D721Med (cell line): ENCODE results near the gene TTYH1.
"Not testable (repeated sequence)": the region's sequence is repeated elsewhere in the genome, so short reads cannot be mapped to it uniquely, and the experiment has no call there.

Experiments used
- DNase-seq: peaks from one replicate; pipeline ENCODE4 v3.0.0; 2011; ENCODE audit warnings: low spot score; ENCODE audit not compliant: insufficient read length
- FAIRE-seq: peaks from 2 replicates; lab custom pipeline; 2011; peaks lifted over from hg19 to GRCh38; lab: Jason Lieb, UNC
- TF ChIP-seq, protein P1 (sequence below): IDR thresholded peaks from 2 replicates; pipeline ENCODE4 v1.5.1; 2012; ENCODE audit warnings: mild to moderate bottlenecking, control low read depth; ENCODE audit not compliant: insufficient read depth; ENCODE audit errors: missing control alignments

TTYH1 gene

DNA sequence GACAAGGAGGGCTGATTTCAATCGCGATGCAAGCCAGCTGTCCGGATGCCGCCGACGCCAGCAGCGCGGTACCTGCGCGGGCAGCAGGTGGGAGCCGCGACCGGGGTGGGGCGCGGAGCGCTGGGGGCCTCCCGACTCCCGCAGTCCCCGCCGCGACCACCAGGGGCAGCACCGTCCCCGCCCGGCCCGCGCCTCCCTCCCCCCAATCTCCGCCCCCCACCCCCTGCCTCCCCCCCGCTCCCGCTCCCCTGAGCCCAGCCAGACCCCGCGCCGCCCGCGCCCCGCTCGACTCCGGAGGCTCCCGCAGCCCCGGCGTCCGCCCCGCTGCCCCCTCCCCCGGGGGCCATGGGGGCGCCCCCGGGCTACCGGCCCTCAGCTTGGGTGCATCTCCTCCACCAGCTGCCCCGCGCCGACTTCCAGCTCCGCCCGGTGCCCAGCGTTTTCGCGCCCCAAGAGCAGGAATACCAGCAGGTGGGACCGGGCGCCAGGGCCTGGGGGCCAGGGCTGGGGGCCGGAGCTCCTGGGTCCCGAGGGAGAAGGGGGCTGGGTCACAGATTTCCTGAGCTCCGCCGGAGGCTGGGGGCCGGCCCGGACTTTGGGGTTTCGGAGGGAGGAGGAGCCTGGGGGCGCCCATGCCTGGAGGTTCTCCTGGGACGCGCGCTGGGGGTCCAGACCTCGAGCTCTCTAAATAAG lies at the start of gene TTYH1:
TTYH1 (plus strand) TSS at position 257 of the 693 bp plus-strand sequence; CDS start at position 346, 89 bp downstream.
- DNase-seq (peak; percentile 25), FAIRE-seq (no peak)
- TF ChIP-seq, protein P1, sequence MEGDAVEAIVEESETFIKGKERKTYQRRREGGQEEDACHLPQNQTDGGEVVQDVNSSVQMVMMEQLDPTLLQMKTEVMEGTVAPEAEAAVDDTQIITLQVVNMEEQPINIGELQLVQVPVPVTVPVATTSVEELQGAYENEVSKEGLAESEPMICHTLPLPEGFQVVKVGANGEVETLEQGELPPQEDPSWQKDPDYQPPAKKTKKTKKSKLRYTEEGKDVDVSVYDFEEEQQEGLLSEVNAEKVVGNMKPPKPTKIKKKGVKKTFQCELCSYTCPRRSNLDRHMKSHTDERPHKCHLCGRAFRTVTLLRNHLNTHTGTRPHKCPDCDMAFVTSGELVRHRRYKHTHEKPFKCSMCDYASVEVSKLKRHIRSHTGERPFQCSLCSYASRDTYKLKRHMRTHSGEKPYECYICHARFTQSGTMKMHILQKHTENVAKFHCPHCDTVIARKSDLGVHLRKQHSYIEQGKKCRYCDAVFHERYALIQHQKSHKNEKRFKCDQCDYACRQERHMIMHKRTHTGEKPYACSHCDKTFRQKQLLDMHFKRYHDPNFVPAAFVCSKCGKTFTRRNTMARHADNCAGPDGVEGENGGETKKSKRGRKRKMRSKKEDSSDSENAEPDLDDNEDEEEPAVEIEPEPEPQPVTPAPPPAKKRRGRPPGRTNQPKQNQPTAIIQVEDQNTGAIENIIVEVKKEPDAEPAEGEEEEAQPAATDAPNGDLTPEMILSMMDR, result peak; percentile 13

DNA sequence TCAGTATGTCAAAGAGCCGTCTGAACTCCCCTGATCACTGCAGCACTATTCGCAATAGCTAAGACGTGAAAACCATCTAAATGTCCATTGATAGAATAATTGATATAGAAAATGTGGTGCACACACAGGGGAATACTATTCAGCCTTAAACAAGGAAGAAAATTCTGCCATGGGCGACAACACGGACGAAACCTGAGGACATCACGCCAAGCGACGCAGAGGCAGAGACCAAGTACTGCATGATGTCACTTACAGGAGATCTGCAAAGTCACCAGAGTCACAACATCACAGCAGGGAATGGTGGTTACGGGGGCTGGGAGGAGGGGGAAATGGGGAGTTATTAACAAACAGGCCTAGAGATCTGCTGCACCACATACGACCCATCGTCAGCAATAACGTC lies 49.5 kb upstream of the TTYH1 start:
- not testable (repeated sequence) for DNase-seq, FAIRE-seq

DNA sequence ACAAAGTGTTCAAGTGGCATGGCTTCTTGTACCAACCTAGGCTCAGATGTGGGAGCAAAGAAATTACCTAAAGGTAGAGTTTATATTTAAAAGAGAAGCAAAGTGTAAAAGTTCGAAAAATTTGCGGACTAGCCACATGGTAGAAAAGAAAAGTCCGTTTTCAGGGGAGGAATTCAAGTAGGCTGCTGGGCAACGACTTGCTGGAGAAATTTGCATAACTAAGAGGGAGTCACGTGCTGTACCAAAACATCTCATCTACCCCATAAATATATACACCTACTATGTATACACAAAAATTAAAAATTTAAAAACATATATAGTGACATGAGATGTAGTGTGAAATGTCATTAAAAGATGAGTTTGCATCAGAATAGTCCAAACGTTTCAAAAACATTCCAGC lies 48.5 kb upstream of the TTYH1 start:
- FAIRE-seq (no peak), DNase-seq (no peak)
- TF ChIP-seq, protein P1, result no peak

DNA sequence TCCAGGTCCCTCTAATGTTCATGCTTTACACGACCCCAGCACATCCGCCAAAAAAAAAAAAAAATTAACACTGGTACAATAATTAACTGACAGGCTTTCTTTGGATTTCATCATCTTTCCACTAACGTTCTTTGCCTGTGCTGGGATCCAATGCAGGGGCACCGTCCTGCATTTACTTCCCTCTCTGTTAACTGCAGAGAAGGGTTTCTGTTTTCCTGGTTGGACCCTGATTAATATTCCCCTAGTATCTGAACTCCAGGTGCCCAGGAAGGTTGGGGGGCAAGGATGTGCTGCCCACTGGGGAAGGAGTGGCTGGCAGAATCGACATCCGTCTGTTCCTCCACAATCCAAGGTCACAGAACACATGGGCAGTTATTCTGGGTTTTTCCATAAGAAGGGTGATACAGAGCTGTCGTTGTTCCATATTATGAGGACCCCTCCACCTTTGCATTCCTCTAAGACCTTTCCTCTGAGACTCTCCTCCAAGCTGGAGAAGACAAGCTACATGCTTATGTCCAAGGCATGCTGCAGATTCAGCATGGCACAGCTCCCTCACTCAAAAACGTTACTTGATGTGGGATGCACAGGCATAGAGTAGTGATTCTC lies 46.1 kb upstream of the TTYH1 start:
- TF ChIP-seq, protein P1, result no peak
- no peak for FAIRE-seq
- DNase-seq, result no peak

DNA sequence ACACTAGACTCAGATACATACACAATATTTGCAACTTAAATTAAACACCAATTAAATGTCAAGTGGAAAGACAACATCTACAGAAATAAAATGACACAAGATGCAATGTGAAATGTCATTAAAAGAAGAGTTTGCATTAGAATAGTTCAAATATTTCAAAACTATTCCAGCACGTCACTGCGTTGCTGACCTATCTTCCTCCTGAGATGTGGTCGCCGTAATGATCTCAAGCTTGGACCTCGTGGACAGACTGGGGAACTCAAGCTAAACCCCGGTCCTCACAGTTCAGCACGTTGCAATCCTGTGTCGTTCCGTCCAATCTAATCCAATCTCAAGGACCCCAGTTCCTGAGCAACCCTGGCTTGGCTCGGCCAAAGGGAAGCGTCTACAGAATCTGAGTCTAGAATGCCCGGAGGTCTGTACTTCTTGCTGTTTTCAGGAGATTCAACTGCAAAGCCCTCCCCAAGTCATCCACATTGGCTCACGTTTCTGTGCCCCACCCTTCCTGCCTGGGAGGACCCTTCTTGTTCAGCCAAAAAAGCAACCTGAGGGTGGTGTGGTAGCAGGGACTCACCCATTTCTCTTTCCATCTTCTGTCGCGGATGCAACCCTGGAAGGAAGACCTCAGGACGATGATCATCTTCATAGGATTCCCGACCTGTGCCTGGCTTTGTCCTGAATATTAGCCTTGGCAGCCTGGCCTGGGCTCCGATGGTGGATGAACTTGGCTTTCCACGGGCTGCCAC lies 45.4 kb upstream of the TTYH1 start:
- FAIRE-seq, DNase-seq: not testable (repeated sequence)

DNA sequence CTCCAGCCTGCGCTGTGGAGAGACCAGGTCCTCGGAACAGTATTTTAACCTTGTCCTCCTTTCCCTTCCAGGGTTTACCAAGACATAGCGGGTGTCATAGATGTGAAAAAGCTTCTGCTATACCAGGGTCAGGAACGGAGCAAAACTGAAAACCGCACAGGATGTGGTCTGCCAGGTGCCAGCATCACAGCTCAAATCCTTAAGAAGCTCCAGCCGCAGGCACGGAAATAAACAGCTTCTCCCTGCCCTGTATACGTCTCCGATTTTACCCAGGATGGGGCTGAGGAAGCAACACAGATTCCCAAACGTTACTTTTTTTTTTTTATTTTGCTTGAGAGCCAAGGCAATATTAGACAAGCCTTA lies 44.8 kb upstream of the TTYH1 start:
- FAIRE-seq, DNase-seq: not testable (repeated sequence)

DNA sequence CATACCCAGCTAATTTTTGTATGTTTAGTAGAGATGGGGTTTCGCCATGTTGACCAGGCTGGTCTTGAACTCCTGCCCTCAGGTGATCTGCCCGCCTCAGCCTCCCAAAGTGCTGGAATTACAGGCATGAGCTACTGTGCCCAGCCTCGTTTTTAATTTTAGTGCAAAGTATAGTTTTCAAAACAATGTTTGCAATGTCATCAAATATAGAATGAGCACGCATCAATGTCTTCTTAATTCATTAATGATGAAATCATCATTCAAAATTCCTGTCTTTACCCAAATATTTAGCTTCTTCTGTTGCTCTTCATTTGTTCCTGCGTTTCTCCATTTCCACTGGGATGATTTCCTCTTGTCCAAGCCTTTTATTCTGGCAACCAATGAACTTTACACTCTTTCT lies 43.8 kb upstream of the TTYH1 start:
- not testable (repeated sequence) for FAIRE-seq, DNase-seq

DNA sequence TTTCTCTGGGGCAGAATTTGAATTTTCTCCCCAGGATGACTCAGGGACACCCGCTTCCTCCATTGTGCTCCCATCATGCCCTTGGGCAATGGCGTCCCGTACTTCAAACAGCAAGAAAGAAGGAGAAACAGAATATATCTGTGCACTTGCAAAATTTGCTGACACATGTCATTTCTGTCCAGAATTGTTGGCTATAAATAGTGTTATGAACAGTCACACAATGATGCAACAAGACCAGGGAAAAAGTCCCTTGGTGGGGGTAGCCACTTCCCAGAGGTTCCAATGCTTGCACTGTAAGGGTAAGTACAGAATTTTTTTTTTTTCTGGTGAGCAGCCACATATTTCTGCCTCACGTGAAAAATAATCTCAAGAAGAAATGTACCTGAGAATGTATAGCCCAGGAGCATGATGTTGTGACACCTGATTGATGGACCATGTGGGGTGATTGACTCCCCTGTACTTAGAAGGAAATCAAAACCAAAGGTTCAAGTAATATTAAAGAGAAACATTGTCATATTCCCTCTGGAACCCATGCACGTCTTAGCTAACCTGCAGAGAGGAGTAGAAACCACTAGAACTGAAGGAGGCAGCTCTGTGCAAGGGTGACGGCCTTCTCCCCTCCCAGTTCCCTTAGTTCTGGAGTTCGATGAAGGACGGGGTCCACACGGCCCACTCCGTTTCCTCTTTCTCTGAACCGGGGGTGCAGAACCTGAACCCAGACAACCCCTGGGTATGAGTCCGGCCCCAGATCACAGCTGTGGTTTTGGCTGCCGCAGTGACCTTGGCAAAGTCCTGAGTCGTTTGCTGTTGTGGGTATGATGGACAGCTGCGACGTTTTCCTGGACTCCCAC lies 41.3 kb upstream of the TTYH1 start:
- TF ChIP-seq, protein P1, result no peak
- DNase-seq, result no peak
- no peak for FAIRE-seq

DNA sequence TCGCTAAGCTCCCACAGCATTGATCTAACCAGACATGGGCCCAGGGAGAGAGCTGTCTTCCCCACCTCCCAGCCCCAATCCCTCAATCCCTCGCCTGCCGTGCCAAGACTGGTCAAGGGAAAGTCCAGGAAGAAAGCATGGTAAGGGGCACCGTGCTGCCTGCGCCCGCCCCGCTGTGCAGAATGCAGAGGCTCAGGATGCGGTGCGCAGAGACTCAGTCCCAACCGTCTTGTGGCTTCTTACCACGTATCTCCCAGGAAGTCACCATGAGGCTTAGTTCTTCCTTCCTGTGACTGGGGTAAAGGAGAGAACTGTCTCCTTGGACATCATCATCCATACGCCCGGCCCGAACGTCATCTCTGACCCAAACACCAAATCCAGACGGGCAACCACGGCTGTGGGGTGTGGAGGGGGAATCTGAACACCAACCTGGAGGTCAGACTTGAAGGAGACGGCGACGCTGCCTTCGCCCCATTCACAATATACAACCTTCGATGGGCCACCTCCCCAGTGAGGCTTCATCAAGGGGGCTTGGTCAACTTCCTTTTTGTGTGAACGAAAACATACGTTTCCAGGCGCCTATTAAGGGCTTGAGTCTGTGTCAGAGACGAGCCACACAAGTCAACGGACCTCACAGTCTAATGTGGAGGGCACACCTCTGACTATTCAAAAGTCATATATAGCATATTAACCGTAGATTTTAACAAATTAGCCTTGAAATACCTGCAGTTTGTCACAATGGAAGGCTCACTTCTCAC lies 39.9 kb upstream of the TTYH1 start:
- not testable (repeated sequence) for DNase-seq, FAIRE-seq
